Measurements from ENCODE around the gene OR4F15. TPM values are rescaled to one million over a fixed set of nuclear protein-coding genes. Genes with fewer than 3 reads are reported as not detected.

The OR4F15 gene
- total and polyA plus RNA-seq, 3 experiments from 2014 or later, result not detected

- Mint-ChIP-seq H3K27ac (no peak overlapping the region), H3K27me3 (peaks cover 12 to 45% of the 10 kb centered on the region in 2 donors), H3K4me1 (no peaks in the 10 kb centered on the region), H3K36me3 (no peaks in the 10 kb centered on the region), H3K4me3 (no peak overlapping the region), H3K9me3 (peaks cover 0 to 2% (median 0%) of the 10 kb centered on the region in 5 donors)
- Histone ChIP-seq H3K9me3 (ENCODE audit: low read length) (no peaks in the 10 kb centered on the region), H3K36me3 (ENCODE audit: insufficient read depth, low read length) (no peaks in the 10 kb centered on the region), H3K4me3 (ENCODE audit: low read length) (no peak overlapping the region), H3K4me1 (ENCODE audit: insufficient read depth, low read length) (no peaks in the 10 kb centered on the region), H3K27me3 (ENCODE audit: insufficient read depth, low read length, poor library complexity, severe bottlenecking) (peaks cover 4% of the 10 kb centered on the region), H3K27ac (ENCODE audit: low read depth, low read length) (no peak overlapping the region)
- POLR2A ChIA-PET, result no interaction called here
- CTCF ChIA-PET, result no interaction called here
- no peak for DNase-seq
Observed at GRCh38 chr15:101841656-101842055, 29.7 kb downstream of the OR4F15 start.

DNA sequence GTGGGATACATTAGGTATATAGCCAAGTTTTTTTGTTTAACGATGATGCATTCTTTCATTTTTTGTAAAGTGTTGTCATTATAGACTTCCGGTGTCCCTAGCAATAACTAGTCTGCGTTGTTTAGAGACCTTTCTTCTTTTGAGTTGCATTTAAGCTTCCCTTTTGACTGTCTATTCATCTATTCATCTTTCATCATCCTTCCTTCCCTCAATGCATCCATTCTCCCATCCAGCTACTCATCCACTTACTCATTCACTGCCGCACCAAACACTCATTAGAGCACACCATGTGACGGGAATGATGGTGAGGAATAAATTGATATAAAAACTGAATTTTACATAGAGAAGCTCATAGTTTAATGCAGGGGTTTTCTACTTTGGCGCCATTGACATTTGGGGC, 32.9 kb downstream of the OR4F15 start:
- Mint-ChIP-seq H3K36me3 (no peaks in the 10 kb centered on the region), H3K9me3 (peaks cover 0 to 2% (median 0%) of the 10 kb centered on the region in 5 donors), H3K4me1 (no peaks in the 10 kb centered on the region), H3K27me3 (peaks cover 12 to 58% of the 10 kb centered on the region in 2 donors), H3K4me3 (no peak overlapping the region), H3K27ac (no peak overlapping the region)
- Histone ChIP-seq H3K4me1 (ENCODE audit: insufficient read depth, low read length) (no peaks in the 10 kb centered on the region), H3K36me3 (ENCODE audit: insufficient read depth, low read length) (no peaks in the 10 kb centered on the region), H3K4me3 (ENCODE audit: low read length) (no peak overlapping the region), H3K27ac (ENCODE audit: low read depth, low read length) (no peak overlapping the region), H3K9me3 (ENCODE audit: low read length) (no peaks in the 10 kb centered on the region), H3K27me3 (ENCODE audit: insufficient read depth, low read length, poor library complexity, severe bottlenecking) (peaks cover 4% of the 10 kb centered on the region)
- CTCF ChIA-PET, result no interaction called here
- POLR2A ChIA-PET, result no interaction called here
- no peak for DNase-seq

GRCh38 chr15:101852356-101852755, 40.4 kb downstream of the OR4F15 start:
- no peak for DNase-seq
- Histone ChIP-seq H3K4me1 (ENCODE audit: insufficient read depth, low read length) (no peaks in the 10 kb centered on the region), H3K27ac (ENCODE audit: low read depth, low read length) (no peak overlapping the region), H3K9me3 (ENCODE audit: low read length) (no peaks in the 10 kb centered on the region), H3K4me3 (ENCODE audit: low read length) (no peak overlapping the region), H3K27me3 (ENCODE audit: insufficient read depth, low read length, poor library complexity, severe bottlenecking) (no peaks in the 10 kb centered on the region), H3K36me3 (ENCODE audit: insufficient read depth, low read length) (no peaks in the 10 kb centered on the region)
- Mint-ChIP-seq H3K36me3 (no peaks in the 10 kb centered on the region), H3K4me1 (no peaks in the 10 kb centered on the region), H3K9me3 (no peaks in the 10 kb centered on the region), H3K27ac (no peak overlapping the region), H3K4me3 (no peak overlapping the region), H3K27me3 (peaks cover 10 to 58% of the 10 kb centered on the region in 2 donors)
- ChIA-PET POLR2A (no interaction called here), CTCF (no interaction called here)

Other genes with a start within 250 kb of the OR4F15 start
- 10 to 100 TPM; 63.5 to 68.0 TPM for gene TM2D3, start 159.8 kb upstream of the OR4F15 start, total RNA-seq
- 35.8 TPM for gene TM2D3, start 159.8 kb upstream of the OR4F15 start, polyA plus RNA-seq
- gene TARS3, start 87.7 kb upstream of the OR4F15 start, total RNA-seq, result 10 to 100 TPM in 1 of 2 experiments, 1 to 10 TPM in 1; 10.0 to 10.7 TPM
- 17.7 TPM for gene TARS3, start 87.7 kb upstream of the OR4F15 start, polyA plus RNA-seq
- gene OR4F6, start 8.7 kb upstream of the OR4F15 start, total RNA-seq, result not detected
- gene OR4F6, start 8.7 kb upstream of the OR4F15 start, polyA plus RNA-seq, result not detected

Data from CD8-positive, alpha-beta memory T cell (primary cell).